Cardiac muscle cell (in vitro differentiated cells and primary cell): ENCODE data around the gene CYP46A1. TPM values are rescaled to one million over a fixed set of nuclear protein-coding genes. Genes with fewer than 3 reads are reported as not detected.

Source experiments
- DNase-seq, 2 donors: peaks; one replicate each; pipeline versions ENCODE4 v3.0.0 to v3.0.0-alpha.2; 2010 to 2017; ENCODE audit warnings: low read depth in 1 of 2, low spot score in 1 of 2
- H3K27ac ChIP-seq: fragments of 200-600 bp; sonication (generic); 2 replicates; pipeline ENCODE4 v1.5.1; 2016
- H3K27me3 ChIP-seq: fragments of 200-600 bp; sonication (generic); 2 replicates; pipeline ENCODE4 v1.6.0; 2016; ENCODE audit warnings: control low read depth
- H3K36me3 ChIP-seq: fragments of 200-600 bp; sonication (generic); 2 replicates; pipeline ENCODE4 v1.5.1; 2016; ENCODE audit warnings: control low read depth
- H3K4me1 ChIP-seq: fragments of 200-600 bp; sonication (generic); 2 replicates; pipeline ENCODE4 v1.8.1; 2017; ENCODE audit warnings: low read depth, mild to moderate bottlenecking, mixed run types
- H3K4me3 ChIP-seq: fragments of 200-600 bp; sonication (generic); 2 replicates; pipeline ENCODE4 v1.5.1; 2016; ENCODE audit warnings: mild to moderate bottlenecking
- H3K9me3 ChIP-seq: fragments of 200-600 bp; sonication (generic); 2 replicates; pipeline ENCODE4 v1.5.1; 2017; ENCODE audit warnings: low read depth, mild to moderate bottlenecking, control low read depth
- CTCF ChIP-seq: IDR thresholded peaks from 2 replicates; pipeline ENCODE4 v1.5.1; 2012; ENCODE audit warnings: low read depth, mild to moderate bottlenecking, low read length
- polyA plus RNA-seq: library from polyadenylated mRNA; unstranded; fragments of >200 nt; fragmentation: Nextera tagmentation; extraction: Ambion mirVana; gene quantifications from 2 replicates; pipeline ENCODE4 v1.2.1, GENCODE V29; 2016
- total RNA-seq: library from RNA; depleted of rRNA; stranded (reverse); fragments of >200 nt; gene quantifications from 2 replicates; pipeline ENCODE4 v1.2.3, GENCODE V29; 2016

CYP46A1 gene
- total and polyA plus RNA-seq, 2 experiments from 2014 or later = 11.1 to 15.0 TPM

GRCh38 chr14:99679996-99680395 lies 4.1 kb upstream of the CYP46A1 start:
- Histone ChIP-seq H3K27me3 (no peaks in the 10 kb centered on the region), H3K4me1 (no peaks in the 10 kb centered on the region), H3K9me3 (no peaks in the 10 kb centered on the region), H3K4me3 (no peak overlapping the region), H3K27ac (no peak overlapping the region), H3K36me3 (no peaks in the 10 kb centered on the region)
- TF ChIP-seq CTCF = no peak
- no peak for DNase-seq

- Histone ChIP-seq H3K36me3 (no peaks in the 10 kb centered on the region), H3K27ac (no peak overlapping the region), H3K9me3 (no peaks in the 10 kb centered on the region), H3K4me3 (no peak overlapping the region), H3K27me3 (no peaks in the 10 kb centered on the region), H3K4me1 (no peaks in the 10 kb centered on the region)
- no peak for DNase-seq
- no peak for TF ChIP-seq CTCF
Observed at GRCh38 chr14:99681101-99681831, 2.8 kb upstream of the CYP46A1 start.

- H3K4me1 ChIP-seq = no peaks in the 10 kb centered on the region
- TF ChIP-seq CTCF = no peak
- no peak for DNase-seq
Observed at GRCh38 chr14:99681832-99682148, 2.3 kb upstream of the CYP46A1 start.

GRCh38 chr14:99682809-99683618 lies 1.1 kb upstream of the CYP46A1 start:
- H3K27ac ChIP-seq = peak overlapping the region; percentile 18
- peak overlapping the region; percentile 90 for H3K4me3 ChIP-seq
- H3K27me3 ChIP-seq = no peaks in the 10 kb centered on the region
- no peaks in the 10 kb centered on the region for H3K4me1 ChIP-seq
- TF ChIP-seq CTCF = peak; percentile 92
- H3K36me3 ChIP-seq = no peaks in the 10 kb centered on the region
- DNase-seq = peak; percentile 75 to 88
- H3K9me3 ChIP-seq = no peaks in the 10 kb centered on the region

More at GRCh38 chr14:99681832-99682148, 2.3 kb upstream of the CYP46A1 start:
- Histone ChIP-seq H3K27me3 (no peaks in the 10 kb centered on the region), H3K36me3 (no peaks in the 10 kb centered on the region), H3K9me3 (no peaks in the 10 kb centered on the region), H3K4me3 (no peak overlapping the region), H3K27ac (no peak overlapping the region)

GRCh38 chr14:99684410-99684934 lies 374 bp downstream of the CYP46A1 start:
- Histone ChIP-seq H3K36me3 (no peaks in the 10 kb centered on the region), H3K4me3 (peak overlapping the region; percentile 73), H3K4me1 (no peaks in the 10 kb centered on the region), H3K9me3 (no peaks in the 10 kb centered on the region), H3K27me3 (no peaks in the 10 kb centered on the region), H3K27ac (peak overlapping the region; percentile 92)
- no peak for TF ChIP-seq CTCF
- DNase-seq = no peak
